Ishikawa (cell line): ENCODE results near the gene NHSL2.

Experiments used
- CEBPB ChIP-seq: IDR thresholded peaks from 2 replicates; pipeline ENCODE4 v1.6.1; 2012
- CREB1 ChIP-seq: IDR thresholded peaks from 2 replicates; pipeline ENCODE4 v1.6.1; 2012; ENCODE audit warnings: low read depth
- EGR1 ChIP-seq: IDR thresholded peaks from 2 replicates; pipeline ENCODE4 v1.6.1; 2012
- EP300 ChIP-seq: IDR thresholded peaks from 2 replicates; pipeline ENCODE4 v1.6.1; 2012; ENCODE audit warnings: borderline replicate concordance
- FOXM1 ChIP-seq: IDR thresholded peaks from 2 replicates; pipeline ENCODE4 v1.6.1; 2012; ENCODE audit warnings: low read depth, borderline replicate concordance
- MAX ChIP-seq: IDR thresholded peaks from 2 replicates; pipeline ENCODE4 v1.6.1; 2012
- NFIC ChIP-seq: IDR thresholded peaks from 2 replicates; pipeline ENCODE4 v1.6.1; 2012
- RAD21 ChIP-seq: IDR thresholded peaks from 2 replicates; pipeline ENCODE4 v1.6.1; 2012; ENCODE audit warnings: low read depth
- REST ChIP-seq: IDR thresholded peaks from 2 replicates; pipeline ENCODE4 v1.6.1; 2012; ENCODE audit warnings: low read depth, mild to moderate bottlenecking
- TAF1 ChIP-seq: IDR thresholded peaks from 2 replicates; pipeline ENCODE4 v1.6.1; 2012; ENCODE audit warnings: low read depth, mild to moderate bottlenecking
- TCF12 ChIP-seq: IDR thresholded peaks from 2 replicates; pipeline ENCODE4 v1.6.1; 2012; ENCODE audit warnings: low read depth
- TEAD4 ChIP-seq: IDR thresholded peaks from 2 replicates; pipeline ENCODE4 v1.6.1; 2012
- USF1 ChIP-seq: IDR thresholded peaks from 2 replicates; pipeline ENCODE4 v1.6.1; 2012
- YY1 ChIP-seq: IDR thresholded peaks from 2 replicates; pipeline ENCODE4 v1.6.1; 2012; ENCODE audit warnings: low read depth

- no peak for TF ChIP-seq NFIC
- TF ChIP-seq YY1: no peak
- no peak for TF ChIP-seq CREB1
- no peak for TF ChIP-seq USF1
- no peak for TF ChIP-seq TCF12
- TF ChIP-seq TAF1: no peak
- TF ChIP-seq REST: no peak
- no peak for TF ChIP-seq TEAD4
- TF ChIP-seq CEBPB: no peak
- no peak for TF ChIP-seq EP300
- no peak for TF ChIP-seq RAD21
- no peak for TF ChIP-seq MAX
- TF ChIP-seq FOXM1: no peak
- no peak for TF ChIP-seq EGR1
Observed at GRCh38 chrX:72110051-72110875, 199.6 kb downstream of the NHSL2 start.
